Right cardiac atrium (tissue), 5 donors: ENCODE data around the gene GSC2. TPM values are rescaled to one million over a fixed set of nuclear protein-coding genes. Genes with fewer than 3 reads are reported as not detected.

Experiments
- ATAC-seq, 2 donors: fragments of 200-7000 bp; cut with Tn5 transposase; one replicate each; pipeline versions ENCODE4 v1.8.0 to v1.9.1; 2020; ENCODE audit warnings: moderate library complexity in 2 of 2, mild to moderate bottlenecking in 1 of 2
- DNase-seq, 3 donors: peaks; one replicate each; pipeline ENCODE4 v3.0.0-alpha.2; 2020
- H3K27ac ChIP-seq: one replicate; pipeline ENCODE4 v1.5.1; 2013; ENCODE audit warnings: mild to moderate bottlenecking, low read length, control low read depth, moderate library complexity
- H3K27me3 ChIP-seq: one replicate; pipeline ENCODE4 v1.6.1; 2013; ENCODE audit not compliant: control insufficient read depth, insufficient read depth
- H3K4me1 ChIP-seq: one replicate; pipeline ENCODE4 v1.6.1; 2013; ENCODE audit warnings: low read length; ENCODE audit not compliant: control insufficient read depth, insufficient read depth
- H3K4me3 ChIP-seq: one replicate; pipeline ENCODE4 v1.5.1; 2013; ENCODE audit warnings: low read length, control low read depth
- H3K9me3 ChIP-seq: one replicate; pipeline ENCODE4 v1.6.1; 2013; ENCODE audit warnings: low read length; ENCODE audit not compliant: control insufficient read depth
- WGBS: extraction: QIAGEN DNeasy Blood & Tissue Kit; methylation state at CpG from one replicate; pipeline ENCODE4 v1.1.7; 2013; 5-methylcytosine and 5-hydroxymethylcytosine counted together
- intact Hi-C, 4 donors: fragments of 100-400 bp; cut with DNase I; formaldehyde crosslinking; loops; one replicate each; pipeline versions ENCODE4 v1.11.0 to v1.14.0; 2022 to 2023
- polyA plus RNA-seq: library from polyadenylated mRNA; stranded (reverse); fragments of 200-250 nt; gene quantifications from one replicate; pipeline ENCODE4 v1.2.3, GENCODE V29; 2013
- total RNA-seq, 4 donors: library from RNA; stranded (reverse); fragmentation: NEBNext Ultra II Directional; extraction: Animal tissue kit (Norgen Biotek cat#: 25700); gene quantifications; one replicate each; pipeline ENCODE4 v1.2.1, GENCODE V29; 2021
- donor health status: healthy with polysubstance abuse.
- donor health status: DM: no; HTN: yes; CAD: no.
- donor health status: DM: no; HTN: no; CAD: no.
- donor health status: DM: no; HTN: yes; CAD: no; lungs with severe emphysema.
- donor health status: DM: yes; HTN: yes; CAD: no.

GSC2 gene
- total and polyA plus RNA-seq, 5 donors = not detected

- Histone ChIP-seq H3K4me3 (peak overlapping the region; percentile 12), H3K4me1 (no peaks in the 10 kb centered on the region), H3K27ac (no peak overlapping the region), H3K9me3 (no peaks in the 10 kb centered on the region), H3K27me3 (no peaks in the 10 kb centered on the region)
- 2% methylated on average over 92 of the region's 92 CpGs for WGBS
- DNase-seq (no peak), ATAC-seq (no peak)
- intact Hi-C loops = loop anchor here in 1 of 4 donors (10.0 kb wide), 1 partner anchor 486 kb away; no protein-coding TSS in a partner anchor
Observed at GRCh38 chr22:19149047-19149883, 827 bp downstream of the GSC2 start.

GRCh38 chr22:19148417-19149046 lies 1.6 kb downstream of the GSC2 start:
- DNase-seq = no peak

GRCh38 chr22:19147195-19147780 lies 2.8 kb downstream of the GSC2 start:
- ATAC-seq = no peak
- Histone ChIP-seq H3K9me3 (no peaks in the 10 kb centered on the region), H3K4me3 (no peak overlapping the region), H3K4me1 (no peaks in the 10 kb centered on the region), H3K27me3 (no peaks in the 10 kb centered on the region), H3K27ac (no peak overlapping the region)
- WGBS = 27% methylated on average over 9 of the region's 9 CpGs
- intact Hi-C loops = loop anchor here in 1 of 4 donors (10.0 kb wide), 1 partner anchor 488 kb away; no protein-coding TSS in a partner anchor
- DNase-seq = no peak

More at GRCh38 chr22:19148417-19149046, 1.6 kb downstream of the GSC2 start:
- Histone ChIP-seq H3K27ac (no peak overlapping the region), H3K4me1 (no peaks in the 10 kb centered on the region), H3K27me3 (no peaks in the 10 kb centered on the region), H3K9me3 (no peaks in the 10 kb centered on the region), H3K4me3 (no peak overlapping the region)
- WGBS = 31% methylated on average over 33 of the region's 33 CpGs
- intact Hi-C loops = loop anchor here in 1 of 4 donors (10.0 kb wide), 1 partner anchor 486 kb away; no protein-coding TSS in a partner anchor
- no peak for ATAC-seq

GRCh38 chr22:19146215-19146968 lies 3.7 kb downstream of the GSC2 start:
- 80% methylated on average over 11 of the region's 11 CpGs for WGBS
- no peaks in the 10 kb centered on the region for H3K4me1 ChIP-seq
- ATAC-seq (no peak), DNase-seq (no peak)
- intact Hi-C loops = loop anchor here in 1 of 4 donors (10.0 kb wide), 1 partner anchor 488 kb away; no protein-coding TSS in a partner anchor
- H3K4me3 ChIP-seq = no peak overlapping the region
- no peaks in the 10 kb centered on the region for H3K27me3 ChIP-seq
- H3K27ac ChIP-seq = no peak overlapping the region
- no peaks in the 10 kb centered on the region for H3K9me3 ChIP-seq

- H3K4me3 ChIP-seq = peak overlapping the region; percentile 62
Observed at GRCh38 chr22:19143967-19144400, 6.1 kb downstream of the GSC2 start.

GRCh38 chr22:19143212-19143611 lies 6.9 kb downstream of the GSC2 start:
- DNase-seq = no peak
- H3K27me3 ChIP-seq = no peaks in the 10 kb centered on the region
- no peak overlapping the region for H3K27ac ChIP-seq
- no peak for ATAC-seq
- H3K9me3 ChIP-seq = no peaks in the 10 kb centered on the region
- no peaks in the 10 kb centered on the region for H3K4me1 ChIP-seq
- WGBS = 85% methylated on average over 5 of the region's 5 CpGs
- no peak overlapping the region for H3K4me3 ChIP-seq
- intact Hi-C loops = loop anchor here in 1 of 4 donors (10.0 kb wide), 1 partner anchor 492 kb away; no protein-coding TSS in a partner anchor

More at GRCh38 chr22:19143967-19144400, 6.1 kb downstream of the GSC2 start:
- Histone ChIP-seq H3K27ac (peak overlapping the region; percentile 59), H3K9me3 (no peaks in the 10 kb centered on the region), H3K4me1 (no peaks in the 10 kb centered on the region), H3K27me3 (no peaks in the 10 kb centered on the region)
- intact Hi-C loops = loop anchor here in 1 of 4 donors (10.0 kb wide), 1 partner anchor 491 kb away; no protein-coding TSS in a partner anchor
- WGBS = 2% methylated on average over 17 of the region's 17 CpGs
- no peak for DNase-seq
- ATAC-seq = no peak

- Histone ChIP-seq H3K27me3 (no peaks in the 10 kb centered on the region), H3K4me3 (no peak overlapping the region), H3K4me1 (no peaks in the 10 kb centered on the region), H3K9me3 (no peaks in the 10 kb centered on the region), H3K27ac (no peak overlapping the region)
- DNase-seq (no peak), ATAC-seq (no peak)
- WGBS = 97% methylated on average over 9 of the region's 9 CpGs
- intact Hi-C loops = loop anchor here in 1 of 4 donors (10.0 kb wide), 1 partner anchor 492 kb away; no protein-coding TSS in a partner anchor
Observed at GRCh38 chr22:19142394-19142793, 7.7 kb downstream of the GSC2 start.

GRCh38 chr22:19139974-19140373 lies 10.1 kb downstream of the GSC2 start:
- Histone ChIP-seq H3K9me3 (no peaks in the 10 kb centered on the region), H3K27me3 (no peaks in the 10 kb centered on the region), H3K4me3 (no peak overlapping the region), H3K27ac (no peak overlapping the region), H3K4me1 (no peaks in the 10 kb centered on the region)
- WGBS = 89% methylated on average over 5 of the region's 5 CpGs
- intact Hi-C loops = loop anchor here in 1 of 4 donors (10.0 kb wide), 1 partner anchor 495 kb away; no protein-coding TSS in a partner anchor
- ATAC-seq = no peak
- no peak for DNase-seq

DNA sequence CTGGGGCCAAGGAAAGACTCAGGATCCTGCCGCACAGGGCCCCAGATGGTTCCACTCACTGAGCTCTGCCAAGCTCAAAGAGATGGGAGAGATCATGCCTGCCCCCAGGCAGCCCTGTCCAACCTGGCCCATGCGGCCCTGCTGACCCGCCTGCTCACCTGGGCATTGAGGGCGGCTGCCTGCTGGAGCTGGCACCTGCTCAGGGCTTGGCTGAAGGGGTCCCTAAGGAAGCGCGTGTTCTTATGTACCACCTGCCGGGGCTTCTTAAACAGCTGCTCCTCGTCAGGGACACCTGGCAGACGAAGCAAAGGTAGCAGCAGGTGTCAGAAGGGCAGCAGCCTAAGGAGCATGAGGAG lies 11.1 kb downstream of the GSC2 start:
- H3K9me3 ChIP-seq = no peaks in the 10 kb centered on the region
- H3K27me3 ChIP-seq = no peaks in the 10 kb centered on the region
- H3K4me3 ChIP-seq = no peak overlapping the region
- no peaks in the 10 kb centered on the region for H3K4me1 ChIP-seq
- WGBS = 92% methylated on average over 9 of the region's 9 CpGs
- no peak overlapping the region for H3K27ac ChIP-seq
- intact Hi-C loops = no loop called here
- DNase-seq (no peak), ATAC-seq (no peak)

DNA sequence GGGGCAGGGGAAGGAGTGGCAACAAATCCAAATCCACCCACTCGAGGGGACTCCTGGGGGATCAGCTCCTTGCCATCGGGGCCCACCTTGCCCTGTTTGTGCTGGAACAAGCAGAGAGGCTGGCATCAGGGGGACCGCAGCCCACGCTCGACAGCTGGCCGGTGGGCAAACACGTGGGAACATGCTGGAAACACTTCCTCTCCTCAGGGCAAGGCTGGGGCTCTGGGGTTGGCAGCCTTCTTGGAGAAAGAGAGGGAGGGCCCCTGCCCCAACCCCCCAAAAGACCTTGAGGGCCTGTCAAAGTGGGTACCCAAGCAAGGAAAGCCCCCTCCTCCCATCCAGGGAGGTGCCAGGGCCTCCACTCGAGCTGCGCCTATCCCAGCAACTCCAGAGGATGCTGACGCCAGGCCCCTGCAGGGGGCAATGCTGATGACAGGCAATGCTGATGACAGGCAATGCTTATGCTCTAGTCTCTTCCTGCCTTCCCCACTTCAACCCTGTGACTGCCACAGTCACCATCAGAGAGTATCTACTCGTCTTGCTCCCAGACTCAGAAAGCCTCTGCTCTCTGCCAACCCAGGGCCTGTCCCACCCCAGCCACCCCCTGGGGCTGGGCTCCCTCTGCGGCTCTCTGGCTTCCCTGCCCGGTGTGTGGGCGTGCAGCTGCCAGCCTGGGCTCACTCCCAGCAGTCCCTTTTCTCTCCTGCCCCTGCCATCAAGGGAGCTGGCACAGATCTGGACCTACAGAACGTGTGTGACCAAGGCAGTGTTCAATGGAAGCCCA lies 11.7 kb downstream of the GSC2 start:
- DNase-seq = no peak
- ATAC-seq = no peak
- intact Hi-C loops = no loop called here
- Histone ChIP-seq H3K4me3 (no peak overlapping the region), H3K4me1 (no peaks in the 10 kb centered on the region), H3K27me3 (no peaks in the 10 kb centered on the region), H3K27ac (no peak overlapping the region), H3K9me3 (no peaks in the 10 kb centered on the region)
- WGBS = 85% methylated on average over 15 of the region's 15 CpGs
